Measurements from ENCODE around the gene PSMB3. TPM values are rescaled to one million over a fixed set of nuclear protein-coding genes. Genes with fewer than 3 reads are reported as not detected.

Gene PSMB3
- total and polyA plus RNA-seq, 9 of the 15 experiments (the other 6 are each of a cell fraction or from before 2014, with no cell fraction given) = 460 to 2,775 (median 574) TPM

- TF ChIP-seq NCOA6 (IDR thresholded peaks at IDR 0.05) (peak; percentile 85), BRD9 (IDR thresholded peaks at IDR 0.05; ENCODE audit: low read depth, partially characterized antibody) (peak; percentile 90), TAF7 (tag; IDR thresholded peaks at IDR 0.05) (0 out of 2 replicates have a peak, but pooled peaks have one; percentile 14), E2F6 (IDR thresholded peaks at IDR 0.05; ENCODE audit: borderline replicate concordance in 1 of 2, extremely low read depth in 1 of 2, insufficient read depth in 1 of 2, insufficient read length in 1 of 2, low read depth in 1 of 2, low read length in 1 of 2, poor library complexity in 1 of 2, severe bottlenecking in 1 of 2) (peak in 1 of 2 experiments; percentile 4), E2F3 (CRISPR knock-in tag; IDR thresholded peaks at IDR 0.05) (peak; percentile 32; the same call in 1 of the 2 replicates), SAP30 (IDR thresholded peaks at IDR 0.05; ENCODE audit: borderline replicate concordance, insufficient read depth, low read depth, low read length, poor library complexity, severe bottlenecking) (peak; percentile 77), ZNF197 (CRISPR knock-in tag; IDR thresholded peaks at IDR 0.05; ENCODE audit: low read depth) (no peak), VEZF1 (CRISPR knock-in tag; IDR thresholded peaks at IDR 0.05) (peak; percentile 69; the same call in 1 of the 2 replicates), POLR2B (IDR thresholded peaks at IDR 0.05; ENCODE audit: low read depth, partially characterized antibody) (no peak), FOS (IDR thresholded peaks at IDR 0.05; ENCODE audit: extremely low read depth, insufficient read length) (peak; percentile 4), PBX2 (CRISPR knock-in tag; IDR thresholded peaks at IDR 0.05; ENCODE audit: low read depth) (no peak), PBX2 (tag; conservative IDR thresholded peaks at IDR 0.05; ENCODE audit: low read depth) (no peak), ZBTB7A (IDR thresholded peaks at IDR 0.05; ENCODE audit: borderline replicate concordance, control insufficient read depth, low read depth, low read length) (peak; percentile 55; the same call in 1 of the 2 replicates), RCOR1 (IDR thresholded peaks at IDR 0.05; ENCODE audit: borderline replicate concordance in 1 of 2, low read depth in 2 of 2, low read length in 2 of 2) (peak in 1 of 2 experiments; percentile 34; a peak in 1 of 4 replicates), ZNF445 (CRISPR knock-in tag; IDR thresholded peaks at IDR 0.05; ENCODE audit: low read depth) (no peak), RBFOX2 (IDR thresholded peaks at IDR 0.05; ENCODE audit: low read depth, low read length) (peak; percentile 60), GABPB1 (CRISPR knock-in tag; IDR thresholded peaks at IDR 0.05) (peak; percentile 10), THAP12 (CRISPR knock-in tag; IDR thresholded peaks at IDR 0.05) (peak; percentile 37; the same call in 1 of the 2 replicates)
These were observed 683 bp upstream of the PSMB3 start (continued) for GRCh38 chr17:38751808-38752307.

Measured in K562 (cell line).